ENCODE results near the gene FAM181B. TPM values are rescaled to one million over a fixed set of nuclear protein-coding genes. Genes with fewer than 3 reads are reported as not detected.

The FAM181B gene
- 1 to 10 TPM in 1 of 4 donors, under 1 TPM in 2, not detected in 1; 0.26 to 5.7 (median 0.91) TPM for total RNA-seq

- Histone ChIP-seq H3K9me3 (no peaks in the 10 kb centered on the region), H3K27ac (peak within 1 kb of the TSS; percentile 2 to 71), H3K4me1 (peaks cover 0 to 7% of the 10 kb centered on the region in 2 donors), H3K36me3 (no peaks in the 10 kb centered on the region), H3K27me3 (no peaks in the 10 kb centered on the region), H3K4me3 (peak within 1 kb of the TSS; percentile 41 to 64)
- intact Hi-C loops (cut with DNase I; ENCODE audit: low total_unique reads), result no loop called here
- TF ChIP-seq POLR2A (IDR thresholded peaks at IDR 0.05) (no peak), CTCF (IDR thresholded peaks at IDR 0.05) (no peak)
- DNase-seq, result peak; percentile 34 to 57
These were observed at the start of gene FAM181B for GRCh38 chr11:82733444-82734119. Gene FAM181B, minus strand, starts transcription at chr11:82733864. Its CDS starts 135 bp downstream, at chr11:82733729.

GRCh38 chr11:82782825-82783374 lies 49.2 kb upstream of the FAM181B start:
- intact Hi-C loops (cut with DNase I; ENCODE audit: low total_unique reads), result no loop called here
- no peak for DNase-seq
- Histone ChIP-seq H3K27me3 (no peaks in the 10 kb centered on the region), H3K4me1 (no peaks in the 10 kb centered on the region), H3K27ac (no peak overlapping the region), H3K4me3 (no peak overlapping the region), H3K36me3 (no peaks in the 10 kb centered on the region), H3K9me3 (no peaks in the 10 kb centered on the region)
- no peak for TF ChIP-seq CTCF (IDR thresholded peaks at IDR 0.05)
- no peak for TF ChIP-seq POLR2A (IDR thresholded peaks at IDR 0.05)

- intact Hi-C loops (cut with DNase I; ENCODE audit: low total_unique reads), result no loop called here
- Histone ChIP-seq H3K36me3 (no peaks in the 10 kb centered on the region), H3K4me3 (no peak overlapping the region), H3K27ac (no peak overlapping the region), H3K27me3 (no peaks in the 10 kb centered on the region), H3K4me1 (no peaks in the 10 kb centered on the region), H3K9me3 (peaks cover 0 to 6% of the 10 kb centered on the region in 2 donors)
- DNase-seq, result no peak
- TF ChIP-seq CTCF (IDR thresholded peaks at IDR 0.05) (no peak), POLR2A (IDR thresholded peaks at IDR 0.05) (no peak)
These were observed 45.1 kb upstream of the FAM181B start for GRCh38 chr11:82778776-82779175.

GRCh38 chr11:82776377-82776776 lies 42.7 kb upstream of the FAM181B start:
- Histone ChIP-seq H3K36me3 (no peaks in the 10 kb centered on the region), H3K4me3 (no peak overlapping the region), H3K9me3 (peaks cover 0 to 6% of the 10 kb centered on the region in 2 donors), H3K27me3 (no peaks in the 10 kb centered on the region), H3K4me1 (no peaks in the 10 kb centered on the region), H3K27ac (no peak overlapping the region)
- intact Hi-C loops (cut with DNase I; ENCODE audit: low total_unique reads), result no loop called here
- no peak for DNase-seq
- TF ChIP-seq CTCF (IDR thresholded peaks at IDR 0.05), result no peak
- TF ChIP-seq POLR2A (IDR thresholded peaks at IDR 0.05), result no peak

GRCh38 chr11:82775736-82776346 lies 42.2 kb upstream of the FAM181B start:
- TF ChIP-seq POLR2A (IDR thresholded peaks at IDR 0.05) (no peak), CTCF (IDR thresholded peaks at IDR 0.05) (no peak)
- Histone ChIP-seq H3K27me3 (no peaks in the 10 kb centered on the region), H3K9me3 (peaks cover 0 to 6% of the 10 kb centered on the region in 2 donors), H3K36me3 (no peaks in the 10 kb centered on the region), H3K4me3 (no peak overlapping the region), H3K4me1 (no peaks in the 10 kb centered on the region), H3K27ac (no peak overlapping the region)
- intact Hi-C loops (cut with DNase I; ENCODE audit: low total_unique reads), result no loop called here
- DNase-seq, result no peak
